Testis (tissue), 3 donors: ENCODE results near the gene MTRF1. TPM values are rescaled to one million over a fixed set of nuclear protein-coding genes. Genes with fewer than 3 reads are reported as not detected.

Source experiments
- DNase-seq: peaks from one replicate; pipeline ENCODE4 v3.0.0-alpha.2; 2019
- H3K27ac ChIP-seq, 2 donors: fragments of 200-600 bp; sonication (generic); one replicate each; pipeline ENCODE4 v1.5.1; 2019
- H3K27me3 ChIP-seq: fragments of 200-600 bp; sonication (generic); one replicate; pipeline ENCODE4 v1.5.1; 2019
- H3K36me3 ChIP-seq: fragments of 200-600 bp; sonication (generic); one replicate; pipeline ENCODE4 v1.5.1; 2017; ENCODE audit warnings: low read depth; ENCODE audit errors: missing control alignments
- H3K4me1 ChIP-seq: fragments of 200-600 bp; sonication (generic); one replicate; pipeline ENCODE4 v1.5.1; 2019
- H3K4me3 ChIP-seq, 2 donors: fragments of 200-600 bp; sonication (generic); one replicate each; pipeline ENCODE4 v1.5.1; 2017 to 2019
- H3K9me3 ChIP-seq: fragments of 200-600 bp; sonication (generic); one replicate; pipeline ENCODE4 v1.5.1; 2017
- CTCF ChIP-seq, 3 experiments: fragments of 450-650 bp in 2 of 3; fragments of 200-600 bp in 1 of 3; sonication (generic) in 1 of 3; IDR thresholded peaks; one replicate each; pipeline ENCODE4 v1.5.1; 2016 to 2019; ENCODE audit warnings: antibody characterized with exemption in 3 of 3, mild to moderate bottlenecking in 2 of 3, moderate library complexity in 1 of 3
- POLR2A ChIP-seq: fragments of 450-650 bp; IDR thresholded peaks from one replicate; pipeline ENCODE4 v1.6.1; 2017; ENCODE audit warnings: antibody characterized with exemption, mild to moderate bottlenecking, moderate library complexity
- WGBS, 2 donors: methylation state at CpG; one replicate each; pipeline ENCODE4 v1.1.5; 2018; 5-methylcytosine and 5-hydroxymethylcytosine counted together
- intact Hi-C: fragments of 100-400 bp; cut with DNase I; formaldehyde crosslinking; loops from one replicate; pipeline ENCODE4 v1.15.1; 2023; ENCODE audit warnings: low total_unique reads
- polyA plus RNA-seq: library from polyadenylated mRNA; stranded (reverse); fragments of 350-450 nt; fragmentation: Illumina TruSeq; extraction: RNeasy Lipid Tissue Mini Kit (QIAGEN cat#74804); gene quantifications from one replicate; pipeline ENCODE4 v1.2.3, GENCODE V29; 2014; ENCODE audit warnings: low read depth, low replicate concordance; ENCODE audit not compliant: insufficient read depth
- total RNA-seq, 2 donors: library from RNA; depleted of rRNA; stranded (reverse); fragments of >200 nt; gene quantifications; one replicate each; pipeline ENCODE4 v1.2.3, GENCODE V29; 2016

MTRF1 gene
- total and polyA plus RNA-seq, 3 donors from 2014 or later = 20.3 to 32.8 (median 23.7) TPM

- 39 to 46% methylated on average over 3 of the region's 3 CpGs for WGBS, 2 donors
- no peak overlapping the region for H3K27ac ChIP-seq
- intact Hi-C loops = loop anchor here (10.0 kb wide), 1 partner anchor 146 kb away; no protein-coding TSS in a partner anchor
These were observed 43.0 kb downstream of the MTRF1 start for GRCh38 chr13:41220401-41220800.

GRCh38 chr13:41216160-41216559 is 47.2 kb downstream of the MTRF1 start:
- Histone ChIP-seq H3K36me3 (no peaks in the 10 kb centered on the region), H3K9me3 (no peaks in the 10 kb centered on the region), H3K27ac (no peak overlapping the region), H3K4me1 (no peaks in the 10 kb centered on the region), H3K27me3 (no peaks in the 10 kb centered on the region), H3K4me3 (no peak overlapping the region)
- TF ChIP-seq POLR2A = no peak
- intact Hi-C loops = no loop called here
- DNase-seq = no peak

More at GRCh38 chr13:41220401-41220800, 43.0 kb downstream of the MTRF1 start:
- Histone ChIP-seq H3K27me3 (no peaks in the 10 kb centered on the region), H3K9me3 (no peaks in the 10 kb centered on the region), H3K36me3 (no peaks in the 10 kb centered on the region), H3K4me1 (no peaks in the 10 kb centered on the region), H3K4me3 (no peak overlapping the region)
- no peak for DNase-seq
- TF ChIP-seq POLR2A (no peak), CTCF (IDR thresholded peaks at IDR 0.05) (no peak)

- H3K27me3 ChIP-seq = no peaks in the 10 kb centered on the region
- whole genome bisulfite sequencing, 2 donors = 67 to 94% methylated on average over 2 to 3 of the region's 3 CpGs
- no peak for TF ChIP-seq CTCF (IDR thresholded peaks at IDR 0.05)
- TF ChIP-seq POLR2A = no peak
- no peaks in the 10 kb centered on the region for H3K4me1 ChIP-seq
- no peak for DNase-seq
- H3K36me3 ChIP-seq = no peaks in the 10 kb centered on the region
- intact Hi-C loops = no loop called here
- no peaks in the 10 kb centered on the region for H3K9me3 ChIP-seq
- no peak overlapping the region for H3K4me3 ChIP-seq
- H3K27ac ChIP-seq = no peak overlapping the region
These were observed 49.5 kb downstream of the MTRF1 start for GRCh38 chr13:41213919-41214318.

- Histone ChIP-seq H3K9me3 (no peaks in the 10 kb centered on the region), H3K27ac (no peak overlapping the region), H3K36me3 (no peaks in the 10 kb centered on the region), H3K4me1 (no peaks in the 10 kb centered on the region), H3K4me3 (no peak overlapping the region), H3K27me3 (no peaks in the 10 kb centered on the region)
- 95 to 96% methylated on average over 3 of the region's 3 CpGs for WGBS, 2 donors
- TF ChIP-seq POLR2A (no peak), CTCF (IDR thresholded peaks at IDR 0.05) (no peak)
- intact Hi-C loops = no loop called here
- DNase-seq = no peak
These were observed 50.1 kb downstream of the MTRF1 start for GRCh38 chr13:41213316-41213715.

GRCh38 chr13:41212881-41213280 is 50.5 kb downstream of the MTRF1 start:
- no peak for TF ChIP-seq CTCF (IDR thresholded peaks at IDR 0.05)
- TF ChIP-seq POLR2A = no peak
- intact Hi-C loops = no loop called here
- Histone ChIP-seq H3K36me3 (no peaks in the 10 kb centered on the region), H3K9me3 (no peaks in the 10 kb centered on the region), H3K27me3 (no peaks in the 10 kb centered on the region), H3K4me3 (no peak overlapping the region), H3K27ac (no peak overlapping the region), H3K4me1 (no peaks in the 10 kb centered on the region)
- no peak for DNase-seq
